ENCODE results near the gene ATAD3B. TPM values are rescaled to one million over a fixed set of nuclear protein-coding genes. Genes with fewer than 3 reads are reported as not detected.
"Not testable (repeated sequence)": the region's sequence is repeated elsewhere in the genome, so short reads cannot be mapped to it uniquely, and the experiment has no call there.

The ATAD3B gene
- total and polyA plus RNA-seq, 2 of the 13 experiments (the other 11 are each of a cell fraction or from before 2014, with no cell fraction given), result 9.6 to 31.1 TPM

- no peak for TF ChIP-seq ZBTB2 (CRISPR knock-in tag; IDR thresholded peaks at IDR 0.05; ENCODE audit: low read depth)
- TF ChIP-seq ZBTB38 (CRISPR knock-in tag; IDR thresholded peaks at IDR 0.05), result 0 out of 2 replicates have a peak, but pooled peaks have one; percentile 27
- TF ChIP-seq RNF219 (CRISPR knock-in tag; IDR thresholded peaks at IDR 0.05), result no peak
- TF ChIP-seq CBFB (CRISPR knock-in tag; IDR thresholded peaks at IDR 0.05), result no peak
- TF ChIP-seq ZBTB34 (CRISPR knock-in tag; IDR thresholded peaks at IDR 0.05), result no peak
- TF ChIP-seq ZBTB39 (CRISPR knock-in tag; IDR thresholded peaks at IDR 0.05), result no peak
- peak; percentile 60 for TF ChIP-seq POLR2G (IDR thresholded peaks at IDR 0.05; ENCODE audit: low read depth, low read length)
- no peak for TF ChIP-seq ZNF383 (CRISPR knock-in tag; IDR thresholded peaks at IDR 0.05; ENCODE audit: borderline replicate concordance)
- TF ChIP-seq SOX13 (IDR thresholded peaks at IDR 0.05), result no peak
- TF ChIP-seq SOX13 (CRISPR knock-in tag; conservative IDR thresholded peaks at IDR 0.05 in 1 of 2, IDR thresholded peaks at IDR 0.05 in 1 of 2), result no peak
- TF ChIP-seq MLX (CRISPR knock-in tag; IDR thresholded peaks at IDR 0.05), result no peak
- TF ChIP-seq DNMT1 (CRISPR knock-in tag; IDR thresholded peaks at IDR 0.05), result no peak
These were observed 29.3 kb upstream of the ATAD3B start (continued) for GRCh38 chr1:1442069-1442770.

- in situ Hi-C loops (cut with HindIII; ENCODE audit: extremely low pct_ligation_motif_present, low pct_unique_long_range_greater_than_20kb); ATAC-seq; H3K9ac ChIP-seq (ENCODE audit: insufficient read depth, low read depth, low read length); H2AFZ ChIP-seq (ENCODE audit: low read length); H3K79me2 ChIP-seq (ENCODE audit: insufficient read depth, low read length); DNase-seq (ENCODE audit: low spot score); H4K20me1 ChIP-seq (ENCODE audit: insufficient read depth, low read length); H3K4me3 ChIP-seq (replicated peaks in 1 of 3; ENCODE audit: insufficient read depth in 1 of 3, low read depth in 2 of 3, low read length in 3 of 3); FAIRE-seq; H3K36me3 ChIP-seq (replicated peaks in 1 of 2; ENCODE audit: control insufficient read depth in 1 of 2, insufficient read depth in 2 of 2, low read length in 2 of 2); H3K9me3 ChIP-seq (ENCODE audit: low read length); H3K27ac ChIP-seq (ENCODE audit: extremely low read length, insufficient read depth, low read length); CTCF ChIA-PET (ENCODE audit: low intra/inter-chr PET ratio, low total read pairs); intact Hi-C loops (cut with micrococcal nuclease; ENCODE audit: unreplicated experiment); POLR2A ChIA-PET; H3K4me2 ChIP-seq (ENCODE audit: low read depth, low read length); BruUV-seq (replicated peaks): not testable (repeated sequence)
- peaks cover 3 to 15% of the 10 kb centered on the region in 2 experiments for H3K27me3 ChIP-seq (ENCODE audit: control insufficient read depth in 1 of 2, insufficient read depth in 2 of 2, low read length in 2 of 2)
- peaks cover 29% of the 10 kb centered on the region for H3K4me1 ChIP-seq (ENCODE audit: insufficient read depth, low read length)
- 79% methylated on average over 19 of the region's 19 CpGs for WGBS (ENCODE audit: low lambda C conversion rate)
These were observed 24.9 kb upstream of the ATAD3B start for GRCh38 chr1:1446631-1447030.
